ENCODE results near the gene SLC16A9. TPM values are rescaled to one million over a fixed set of nuclear protein-coding genes. Genes with fewer than 3 reads are reported as not detected.

The SLC16A9 gene
- total RNA-seq, 3 donors from 2014 or later, result 7.2 to 34.9 (median 28.8) TPM

DNA sequence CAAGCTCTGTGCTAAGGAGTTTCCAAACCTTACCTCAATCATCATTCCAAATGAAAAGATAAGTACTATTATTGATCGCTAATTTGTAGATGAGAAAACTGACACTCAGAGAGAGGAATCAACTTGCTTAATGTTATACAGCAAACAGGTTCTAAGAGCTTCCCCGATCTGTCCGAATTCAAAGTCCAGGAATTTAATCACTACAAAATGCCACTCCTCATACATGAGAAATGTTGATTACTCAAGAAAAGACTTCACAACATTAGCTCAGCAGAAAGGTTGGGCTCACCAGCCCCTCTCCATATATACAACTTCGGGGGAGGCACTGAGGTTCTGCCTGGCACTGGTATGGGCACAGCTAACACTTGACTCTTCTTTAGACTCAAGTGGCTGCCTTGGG is 80.7 kb downstream of the SLC16A9 start:
- DNase-seq (no peak), ATAC-seq (peak; percentile 39)
- Histone ChIP-seq H3K4me1 (ENCODE audit: low read depth) (peaks cover 3% of the 10 kb centered on the region), H3K4me3 (no peak overlapping the region), H3K9me3 (no peaks in the 10 kb centered on the region), H3K36me3 (ENCODE audit: low read depth) (no peaks in the 10 kb centered on the region)
- TF ChIP-seq, protein P1, sequence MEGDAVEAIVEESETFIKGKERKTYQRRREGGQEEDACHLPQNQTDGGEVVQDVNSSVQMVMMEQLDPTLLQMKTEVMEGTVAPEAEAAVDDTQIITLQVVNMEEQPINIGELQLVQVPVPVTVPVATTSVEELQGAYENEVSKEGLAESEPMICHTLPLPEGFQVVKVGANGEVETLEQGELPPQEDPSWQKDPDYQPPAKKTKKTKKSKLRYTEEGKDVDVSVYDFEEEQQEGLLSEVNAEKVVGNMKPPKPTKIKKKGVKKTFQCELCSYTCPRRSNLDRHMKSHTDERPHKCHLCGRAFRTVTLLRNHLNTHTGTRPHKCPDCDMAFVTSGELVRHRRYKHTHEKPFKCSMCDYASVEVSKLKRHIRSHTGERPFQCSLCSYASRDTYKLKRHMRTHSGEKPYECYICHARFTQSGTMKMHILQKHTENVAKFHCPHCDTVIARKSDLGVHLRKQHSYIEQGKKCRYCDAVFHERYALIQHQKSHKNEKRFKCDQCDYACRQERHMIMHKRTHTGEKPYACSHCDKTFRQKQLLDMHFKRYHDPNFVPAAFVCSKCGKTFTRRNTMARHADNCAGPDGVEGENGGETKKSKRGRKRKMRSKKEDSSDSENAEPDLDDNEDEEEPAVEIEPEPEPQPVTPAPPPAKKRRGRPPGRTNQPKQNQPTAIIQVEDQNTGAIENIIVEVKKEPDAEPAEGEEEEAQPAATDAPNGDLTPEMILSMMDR (IDR thresholded peaks at IDR 0.05), result no peak
- intact Hi-C loops (cut with DNase I, micrococcal nuclease), result loop anchor here (10.0 kb wide), 2 partner anchors 176 to 406 kb away; no protein-coding TSS in a partner anchor

DNA sequence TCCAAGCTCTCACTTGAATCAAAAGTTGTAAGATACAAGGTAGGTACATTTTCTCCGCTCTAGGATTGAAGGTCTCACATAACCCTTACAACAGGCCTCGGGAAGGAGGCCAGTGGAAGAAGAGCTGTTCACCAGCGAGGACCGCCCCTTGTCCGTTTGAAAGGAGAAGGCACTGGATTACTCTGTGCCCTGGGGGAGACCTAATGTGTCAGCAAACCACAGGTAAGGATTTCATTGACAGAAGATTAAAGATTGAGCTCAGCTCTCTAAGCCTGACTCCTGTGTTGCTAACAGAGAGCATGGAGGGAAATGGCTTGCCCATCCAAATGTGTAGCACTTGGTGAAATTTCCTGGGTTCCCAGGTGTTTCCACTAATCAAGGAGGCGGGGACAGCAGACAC is 81.2 kb downstream of the SLC16A9 start:
- H3K4me1 ChIP-seq (ENCODE audit: low read depth), result peaks cover 3% of the 10 kb centered on the region
- ATAC-seq (no peak), DNase-seq (no peak)
- H3K36me3 ChIP-seq (ENCODE audit: low read depth), result no peaks in the 10 kb centered on the region
- no peaks in the 10 kb centered on the region for H3K9me3 ChIP-seq
- TF ChIP-seq, protein P1 (IDR thresholded peaks at IDR 0.05), result no peak
- no peak overlapping the region for H3K4me3 ChIP-seq
- intact Hi-C loops (cut with DNase I, micrococcal nuclease), result loop anchor here (10.0 kb wide), 2 partner anchors 176 to 406 kb away; no protein-coding TSS in a partner anchor

DNA sequence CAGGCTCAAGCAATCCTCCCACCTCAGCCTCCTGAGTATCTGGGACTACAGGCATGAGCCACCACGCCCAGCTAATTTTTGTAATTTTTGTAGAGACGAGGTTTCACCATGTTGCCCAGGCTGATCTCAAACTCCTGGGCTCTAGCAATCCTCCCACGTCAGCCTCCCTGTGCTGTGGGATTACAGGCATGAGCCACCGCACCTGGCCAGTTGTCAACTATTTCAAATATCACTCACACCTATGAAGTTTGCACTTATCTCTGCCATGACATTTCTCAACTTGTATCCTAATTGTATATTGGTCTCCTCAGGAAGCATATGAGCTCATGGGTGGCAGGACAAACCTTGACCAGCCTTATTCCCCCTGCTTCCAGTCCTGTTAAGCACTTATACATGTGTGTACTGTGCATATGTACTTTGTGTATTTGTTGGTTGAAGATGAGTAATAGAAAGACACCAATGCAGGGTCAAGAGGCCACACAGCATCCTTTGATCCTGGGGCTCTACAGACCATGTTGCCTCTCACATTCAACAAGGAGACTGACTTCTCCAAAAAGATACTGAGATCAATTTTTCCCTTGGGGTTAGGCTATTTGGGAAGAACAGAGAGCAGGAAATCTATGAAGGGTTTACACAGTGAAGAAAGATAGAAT is 82.2 kb downstream of the SLC16A9 start:
- H3K9me3 ChIP-seq, result no peaks in the 10 kb centered on the region

DNA sequence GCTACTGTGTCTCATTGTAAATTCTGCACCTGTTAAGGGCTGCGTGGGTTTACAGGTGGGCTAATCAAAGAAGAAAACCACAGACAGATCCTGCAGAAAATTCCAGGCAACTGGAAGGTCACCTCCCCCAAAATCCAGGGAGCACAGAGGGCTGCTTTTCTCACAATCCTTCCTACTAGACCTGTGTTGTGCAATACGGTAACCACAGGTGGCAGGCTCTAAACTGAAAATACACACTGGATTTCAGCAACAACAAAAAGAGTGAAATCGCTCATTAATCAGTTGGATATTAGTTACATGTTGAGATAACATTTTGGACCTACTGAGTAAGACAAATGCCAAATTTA is 83.2 kb downstream of the SLC16A9 start:
- no peaks in the 10 kb centered on the region for H3K9me3 ChIP-seq
- DNase-seq, result no peak
- no peak for ATAC-seq
- peaks cover 3% of the 10 kb centered on the region for H3K4me1 ChIP-seq (ENCODE audit: low read depth)
- no peak overlapping the region for H3K4me3 ChIP-seq
- TF ChIP-seq, protein P1 (IDR thresholded peaks at IDR 0.05), result no peak
- intact Hi-C loops (cut with DNase I, micrococcal nuclease), result loop anchor here (2.0 to 10.0 kb wide), 3 partner anchors 178 to 408 kb away; no protein-coding TSS in a partner anchor
- no peaks in the 10 kb centered on the region for H3K36me3 ChIP-seq (ENCODE audit: low read depth)

More for the DNA sequence above, 82.2 kb downstream of the SLC16A9 start:
- intact Hi-C loops (cut with DNase I, micrococcal nuclease), result loop anchor here (2.0 to 10.0 kb wide), 3 partner anchors 177 to 407 kb away; no protein-coding TSS in a partner anchor
- TF ChIP-seq, protein P1 (IDR thresholded peaks at IDR 0.05), result no peak
- ATAC-seq, result no peak
- H3K4me1 ChIP-seq (ENCODE audit: low read depth), result peaks cover 3% of the 10 kb centered on the region
- DNase-seq, result no peak
- H3K4me3 ChIP-seq, result no peak overlapping the region
- H3K36me3 ChIP-seq (ENCODE audit: low read depth), result no peaks in the 10 kb centered on the region

DNA sequence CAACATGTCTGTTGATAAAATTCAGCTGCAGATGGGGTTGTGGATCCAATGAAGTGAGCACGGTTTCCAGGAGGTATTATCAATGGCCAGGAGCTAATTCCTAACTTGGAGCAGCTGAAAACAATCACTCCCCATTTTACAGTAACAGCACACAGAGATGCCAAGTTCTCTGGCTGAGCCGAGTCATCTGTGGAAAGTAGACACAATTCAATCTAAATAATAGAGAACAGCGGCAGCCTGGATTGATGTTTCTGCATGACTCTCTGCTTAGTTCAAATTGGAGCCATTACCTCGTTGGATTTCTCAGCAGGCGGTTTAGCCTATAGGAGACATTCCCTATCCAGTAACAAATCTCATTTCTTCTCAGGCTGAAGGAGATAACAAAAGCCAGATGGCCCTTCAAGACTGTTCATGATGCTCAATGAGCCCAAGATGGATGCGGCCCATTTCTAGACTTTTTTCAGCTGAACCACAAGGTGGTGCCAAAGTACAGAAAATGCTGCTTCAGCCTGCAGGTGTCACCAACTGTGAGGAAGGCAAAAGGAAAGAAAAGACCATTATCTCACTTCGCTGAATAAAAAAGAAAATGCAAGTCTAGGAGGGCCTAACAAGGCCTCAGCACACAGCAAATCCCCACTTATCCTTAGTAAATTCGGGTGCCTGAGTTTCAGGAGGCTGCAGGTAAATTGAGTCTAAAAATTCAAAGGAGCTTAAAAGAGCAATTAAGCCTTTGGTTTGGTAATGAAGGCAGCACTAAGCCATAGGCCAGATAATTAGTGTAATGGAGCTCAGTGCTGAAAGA is 83.7 kb downstream of the SLC16A9 start:
- ATAC-seq (peak; percentile 84), DNase-seq (peak in 1 of 3 donors; percentile 34)
- Histone ChIP-seq H3K36me3 (ENCODE audit: low read depth) (no peaks in the 10 kb centered on the region), H3K9me3 (no peaks in the 10 kb centered on the region), H3K4me1 (ENCODE audit: low read depth) (peaks cover 3% of the 10 kb centered on the region), H3K4me3 (no peak overlapping the region)
- intact Hi-C loops (cut with DNase I, micrococcal nuclease), result loop anchor here (2.0 to 10.0 kb wide), 3 partner anchors 179 to 409 kb away; no protein-coding TSS in a partner anchor
- TF ChIP-seq, protein P1 (IDR thresholded peaks at IDR 0.05), result peak; percentile 56

All from mucosa of descending colon (tissue), 3 donors.